Stimulated activated CD8-positive, alpha-beta memory T cell treated with anti-CD3 and anti-CD28 coated beads, Interleukin-7, amount 100 ng/mL, for 48 hours (primary cell): ENCODE measurements around the gene PCSK5.

ENCODE experiments used
- DNase-seq, 2 donors: peaks; one replicate each; pipeline ENCODE4 v3.0.0-alpha.2; 2020; ENCODE audit warnings: low read depth in 1 of 2; ENCODE audit errors: extremely low read depth in 1 of 2

Gene PCSK5

GRCh38 chr9:76373784-76374474 is 483.5 kb downstream of the PCSK5 start:
- no peak for DNase-seq

DNA sequence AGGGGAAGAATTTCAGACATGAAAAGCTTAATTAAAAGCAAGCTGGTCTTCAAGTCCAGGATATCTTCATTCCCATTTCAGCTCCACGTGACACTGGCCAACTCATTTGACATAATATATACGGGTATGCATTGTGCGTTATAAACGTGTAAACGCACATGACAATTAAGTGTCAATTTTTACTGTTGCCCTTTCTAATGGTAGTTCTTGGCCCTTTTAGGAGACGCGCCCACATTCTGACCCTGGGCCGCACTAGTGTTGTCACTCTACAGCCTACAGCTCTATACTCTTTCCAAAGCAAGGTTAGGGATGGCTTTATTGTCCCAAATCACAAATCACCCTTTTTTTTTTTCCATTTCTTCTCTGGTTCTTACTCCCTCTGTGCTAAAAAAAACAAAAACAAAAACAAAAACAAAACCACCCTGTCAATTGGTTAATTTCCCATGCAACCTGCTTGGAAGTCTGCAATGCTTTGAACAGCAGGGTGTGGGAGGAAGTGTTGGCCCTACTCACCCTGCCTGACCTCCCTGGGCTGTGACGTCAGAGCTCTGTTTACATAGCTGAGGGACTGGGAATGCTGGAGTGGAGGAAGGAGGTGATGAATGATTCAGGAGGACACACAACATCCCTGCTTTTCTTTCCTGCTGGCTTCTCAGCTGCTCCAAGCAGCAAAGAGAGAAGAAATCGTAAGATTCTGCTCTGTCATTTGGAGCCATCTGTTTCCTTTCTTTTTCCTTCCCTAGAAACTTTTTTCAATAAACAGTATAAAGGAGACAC is 484.5 kb downstream of the PCSK5 start:
- no peak for DNase-seq

GRCh38 chr9:76377791-76378190 is 487.3 kb downstream of the PCSK5 start:
- DNase-seq, result no peak

- DNase-seq, result no peak
These were observed 488.0 kb downstream of the PCSK5 start for GRCh38 chr9:76378367-76379073.

DNA sequence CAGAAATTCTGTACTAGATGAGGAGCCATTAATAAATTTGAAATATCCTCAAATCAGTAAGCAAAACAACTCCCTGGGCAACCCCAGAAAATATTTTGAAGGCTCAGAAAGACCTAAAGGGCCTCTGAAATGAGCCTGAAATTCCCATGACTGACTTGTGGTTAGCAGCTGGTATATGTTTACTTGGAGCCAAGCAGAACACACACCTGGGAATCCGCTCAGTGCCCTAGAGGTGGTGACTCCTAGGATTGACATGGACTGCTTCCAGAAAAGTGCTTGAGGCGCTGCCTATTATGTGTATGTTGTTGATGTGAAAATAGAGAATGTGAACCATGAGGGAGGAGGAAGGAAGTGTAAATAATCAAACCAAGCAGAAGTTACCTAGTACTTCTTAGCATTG is 489.0 kb downstream of the PCSK5 start:
- DNase-seq, result no peak

DNA sequence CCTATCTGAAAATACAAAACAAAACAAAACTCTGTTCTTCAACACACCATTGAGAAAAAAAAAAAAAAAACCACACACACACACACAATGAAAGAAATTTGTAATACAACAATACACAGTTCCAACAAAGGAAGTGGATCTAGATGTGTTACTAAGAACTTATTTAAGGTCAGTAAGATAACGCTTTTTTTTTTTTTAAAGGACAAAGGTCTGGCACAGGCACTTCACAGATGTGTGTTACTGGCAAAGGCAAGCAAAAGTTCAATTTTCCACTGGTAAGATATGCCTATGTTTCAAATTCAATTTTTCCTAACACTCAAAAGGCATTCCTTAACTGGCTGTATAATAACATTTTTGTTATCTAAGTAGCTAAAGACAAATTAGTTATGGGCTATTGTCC is 500.2 kb downstream of the PCSK5 start:
- no peak for DNase-seq

DNA sequence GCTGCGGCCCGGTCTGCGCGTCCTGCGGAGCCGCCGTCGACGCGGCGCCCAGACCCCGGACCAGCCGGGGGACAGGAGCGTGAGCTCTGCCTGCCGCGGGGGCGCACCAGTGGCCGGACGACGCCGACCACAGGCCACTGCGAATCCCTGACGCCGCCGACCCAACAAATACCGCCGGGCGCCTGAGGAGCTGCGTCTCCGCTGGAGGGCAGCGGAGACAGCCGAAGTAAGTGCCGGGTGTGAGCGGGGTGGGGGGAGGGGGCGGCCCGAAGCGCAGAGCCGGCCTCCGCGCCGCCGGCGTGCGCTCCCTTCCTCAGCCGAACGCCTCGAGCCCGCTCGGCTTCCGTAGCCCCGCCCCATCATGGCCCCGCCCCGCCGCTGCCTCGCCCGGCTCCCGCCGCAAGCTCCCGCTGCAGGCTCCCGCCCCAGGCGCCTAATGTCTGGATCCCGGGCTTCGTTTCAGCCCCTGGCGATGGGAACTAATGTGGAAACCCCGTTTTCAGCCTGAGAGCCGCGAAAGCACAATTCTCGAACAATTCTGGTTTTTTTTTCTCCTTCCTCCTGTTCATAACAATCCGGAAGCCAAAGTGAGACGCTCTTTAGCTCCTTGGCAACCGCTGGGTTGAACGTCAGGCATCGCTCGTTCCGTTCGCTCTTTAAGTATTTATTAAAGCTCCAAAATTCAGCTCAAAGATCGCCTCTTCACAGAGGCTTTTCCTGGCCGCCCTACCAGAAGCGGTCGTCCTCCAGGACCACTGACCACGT is 503.9 kb downstream of the PCSK5 start, which contains the start of gene RFK:
TSS of gene RFK (minus strand) at position 232 of the 765 bp plus-strand sequence. CDS start 255 bp downstream, outside the sequence.
- DNase-seq, result peak; percentile 83 to 85

DNA sequence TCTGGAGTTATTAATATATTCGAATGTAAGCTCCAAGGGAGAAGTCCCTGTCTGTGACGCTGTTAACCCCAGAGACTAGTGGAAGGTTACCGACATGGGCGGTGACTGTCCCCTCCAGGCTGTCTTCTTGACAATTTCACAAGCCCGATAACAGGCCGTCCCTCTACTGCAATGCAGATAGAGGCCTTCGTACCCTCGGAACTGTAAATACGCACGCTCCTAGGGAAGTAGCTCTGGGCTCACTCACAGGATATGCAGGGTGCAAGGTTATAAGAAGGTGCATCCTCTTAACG is 504.4 kb downstream of the PCSK5 start:
- peak in 1 of 2 donors; percentile 56 for DNase-seq

DNA sequence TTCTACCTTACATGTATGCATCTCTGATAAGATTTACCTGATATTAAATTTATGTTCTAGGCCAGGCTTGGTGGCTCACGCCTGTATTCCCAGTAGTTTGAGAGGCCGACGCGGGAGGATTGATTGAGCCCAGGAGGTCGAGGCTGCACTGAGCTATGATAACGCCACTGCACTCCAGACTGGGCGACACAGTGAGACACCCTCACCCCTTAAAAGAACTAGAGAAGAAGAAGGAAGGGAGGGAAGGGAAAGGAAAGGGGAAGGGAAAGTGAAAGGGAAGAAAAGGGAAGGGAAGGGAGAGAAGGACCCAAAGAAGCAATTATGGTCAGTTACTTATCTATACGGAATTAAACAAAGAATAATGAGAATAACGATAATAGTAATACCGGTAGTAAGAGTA is 504.9 kb downstream of the PCSK5 start:
- DNase-seq, result no peak

- no peak for DNase-seq
These were observed 505.7 kb downstream of the PCSK5 start for GRCh38 chr9:76396144-76396543.

GRCh38 chr9:76396597-76396996 is 506.1 kb downstream of the PCSK5 start:
- DNase-seq, result no peak

DNA sequence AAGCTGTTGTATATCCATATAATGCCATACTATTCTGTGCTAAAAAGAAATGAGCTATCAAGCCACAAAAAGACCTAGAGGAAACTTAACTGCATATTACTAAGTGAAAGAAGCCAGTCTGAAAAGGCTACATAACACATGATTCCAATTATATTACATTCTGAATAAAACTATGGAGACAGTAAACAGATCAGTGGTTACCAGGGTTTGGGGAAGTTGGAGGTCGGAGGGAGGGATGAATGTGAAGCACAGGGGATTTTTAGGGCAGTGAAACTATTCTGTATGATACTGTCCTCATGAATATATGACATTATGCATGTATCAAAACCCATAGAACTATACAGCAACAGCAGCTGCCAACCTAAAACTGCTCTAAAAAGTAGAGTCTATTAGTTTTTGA is 509.4 kb downstream of the PCSK5 start:
- DNase-seq, result no peak

- DNase-seq, result no peak
These were observed 510.1 kb downstream of the PCSK5 start for GRCh38 chr9:76400534-76401096.

DNA sequence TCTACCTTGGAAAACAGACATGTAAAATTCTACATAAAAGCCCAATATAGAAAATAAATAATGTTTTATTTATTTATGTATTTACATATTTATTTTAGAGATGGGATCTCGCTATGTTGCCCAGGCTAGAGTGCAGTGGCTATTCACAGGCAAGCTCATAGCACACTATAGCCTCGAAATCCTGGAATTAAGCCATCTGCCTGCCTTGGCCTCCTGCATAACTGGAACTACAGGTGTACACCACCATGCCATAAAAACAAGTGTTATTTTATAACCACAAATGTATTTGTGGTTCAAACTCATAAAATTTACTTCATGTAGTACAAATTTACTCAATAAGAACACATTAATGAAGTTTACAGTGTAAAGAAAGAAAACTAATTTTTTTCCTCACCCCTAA is 510.7 kb downstream of the PCSK5 start:
- no peak for DNase-seq

- no peak for DNase-seq
These were observed 511.3 kb downstream of the PCSK5 start for GRCh38 chr9:76401580-76402354.

GRCh38 chr9:76403352-76403751 is 512.9 kb downstream of the PCSK5 start:
- no peak for DNase-seq

DNA sequence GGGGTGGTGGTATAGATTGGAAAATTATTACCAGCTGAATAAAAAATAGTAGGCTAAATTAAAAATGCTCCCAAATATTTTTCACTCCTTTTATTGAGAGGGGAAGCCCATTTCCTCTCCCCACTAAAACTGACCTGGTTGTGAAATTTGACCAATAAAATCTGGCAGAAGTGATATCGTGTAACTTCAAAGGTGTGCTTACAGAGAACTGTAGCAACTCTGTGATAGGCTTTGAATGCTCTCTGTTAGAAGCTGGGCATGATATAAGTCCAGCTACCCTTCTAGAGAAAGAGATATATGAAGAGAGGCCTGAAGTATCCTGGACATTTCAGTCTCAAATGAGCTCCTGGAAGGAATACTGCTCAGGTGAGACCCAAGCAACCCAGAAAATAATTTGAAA is 513.9 kb downstream of the PCSK5 start:
- no peak for DNase-seq

DNA sequence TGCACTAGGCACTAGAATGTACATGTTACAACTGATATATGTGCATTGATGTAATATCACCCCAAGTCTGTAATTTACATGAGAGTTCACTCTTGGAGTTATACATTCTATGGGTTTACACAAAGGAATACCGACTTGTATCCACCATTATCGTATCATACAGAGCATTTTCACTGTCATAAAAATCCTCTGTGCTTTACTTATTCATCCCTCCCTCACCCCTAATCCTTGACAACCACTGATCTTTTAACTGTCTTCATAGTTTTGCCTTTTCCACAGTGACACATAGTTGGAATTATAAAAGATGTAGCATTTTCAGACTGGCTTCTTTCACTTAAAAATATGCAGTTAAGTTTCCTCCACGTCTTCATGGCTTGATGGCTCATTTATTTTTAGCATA is 514.9 kb downstream of the PCSK5 start:
- no peak for DNase-seq

DNA sequence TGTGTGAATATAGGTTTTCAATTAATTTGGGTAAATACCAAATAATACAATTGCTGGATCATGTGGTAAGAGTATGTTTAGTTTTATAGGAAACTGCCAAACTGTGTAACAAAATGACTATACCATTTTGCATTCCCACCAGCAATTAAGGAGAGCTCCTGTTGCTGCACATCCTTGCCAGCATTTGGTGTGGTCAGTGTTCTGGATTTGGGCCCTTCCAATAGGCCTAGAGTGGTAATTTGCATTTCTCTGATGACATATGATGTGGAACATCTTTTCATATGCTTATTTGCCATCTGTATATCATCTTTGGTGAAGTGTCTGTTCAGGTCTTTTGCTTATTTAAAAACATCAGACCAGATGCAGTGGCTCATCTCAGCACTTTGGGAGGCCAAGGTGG is 515.4 kb downstream of the PCSK5 start:
- DNase-seq, result no peak
